KMS-11 (cell line): ENCODE results near the gene PLPPR2.
A peak's percentile ranks its signal among the peaks of the same experiment; 100 is the strongest.
"Not testable (repeated sequence)": the region's sequence is repeated elsewhere in the genome, so short reads cannot be mapped to it uniquely, and the experiment has no call there.

ENCODE experiments used
- H2AFZ ChIP-seq: fragments of 200-600 bp; sonication (generic); 2 replicates; pipeline ENCODE4 v1.6.1; 2016; ENCODE audit warnings: antibody characterized with exemption, mixed run types, low read depth
- H3K27ac ChIP-seq: fragments of 200-600 bp; sonication (generic); 2 replicates; pipeline ENCODE4 v1.6.1; 2016; ENCODE audit warnings: mild to moderate bottlenecking, mixed run types
- H3K27me3 ChIP-seq: fragments of 200-600 bp; sonication (generic); 2 replicates; pipeline ENCODE4 v1.6.1; 2017; ENCODE audit warnings: mild to moderate bottlenecking, low read depth, mixed run types, moderate library complexity; ENCODE audit not compliant: insufficient read depth
- H3K36me3 ChIP-seq: fragments of 200-600 bp; sonication (generic); 2 replicates; pipeline ENCODE4 v1.6.1; 2017; ENCODE audit warnings: mild to moderate bottlenecking, mixed run types; ENCODE audit not compliant: insufficient read depth
- H3K4me1 ChIP-seq: fragments of 200-600 bp; sonication (generic); 2 replicates; pipeline ENCODE4 v1.6.1; 2016; ENCODE audit warnings: mild to moderate bottlenecking, low read depth, mixed run types; ENCODE audit not compliant: poor library complexity, severe bottlenecking
- H3K4me2 ChIP-seq: fragments of 200-600 bp; sonication (generic); 2 replicates; pipeline ENCODE4 v1.7.0; 2016; ENCODE audit warnings: mild to moderate bottlenecking, mixed run types
- H3K4me3 ChIP-seq: fragments of 200-600 bp; sonication (generic); IDR thresholded peaks from 2 replicates; pipeline ENCODE4 v1.6.1; 2017; ENCODE audit warnings: low read depth, low read length, mixed read lengths; ENCODE audit not compliant: insufficient read depth
- H3K79me2 ChIP-seq: fragments of 200-600 bp; sonication (generic); 2 replicates; pipeline ENCODE4 v1.6.1; 2016; ENCODE audit warnings: low read depth, mixed run types; ENCODE audit not compliant: insufficient read depth
- H3K9ac ChIP-seq: fragments of 200-600 bp; sonication (generic); 2 replicates; pipeline ENCODE4 v1.6.1; 2016; ENCODE audit warnings: mild to moderate bottlenecking, mixed run types
- H4K20me1 ChIP-seq: fragments of 200-600 bp; sonication (generic); 2 replicates; pipeline ENCODE4 v1.6.1; 2016; ENCODE audit warnings: mild to moderate bottlenecking, mixed run types; ENCODE audit not compliant: insufficient read depth
- CTCF ChIP-seq: fragments of 200-600 bp; sonication (generic); conservative IDR thresholded peaks from 2 replicates; pipeline ENCODE4 v1.6.1; 2017; ENCODE audit warnings: low read depth, mild to moderate bottlenecking, antibody characterized with exemption, low read length, moderate library complexity, mixed read lengths

PLPPR2 gene

GRCh38 chr19:11378319-11379189 lies 23.3 kb downstream of the PLPPR2 start:
- Histone ChIP-seq H3K9ac (no peak overlapping the region), H3K4me2 (no peak overlapping the region)
- TF ChIP-seq CTCF: peak; percentile 53

GRCh38 chr19:11379269-11379845 lies 24.1 kb downstream of the PLPPR2 start:
- H3K4me1 ChIP-seq: peaks cover 26% of the 10 kb centered on the region
- not testable (repeated sequence) for H3K27ac ChIP-seq, H3K4me2 ChIP-seq

More at GRCh38 chr19:11378319-11379189, 23.3 kb downstream of the PLPPR2 start:
- H4K20me1 ChIP-seq: no peaks in the 10 kb centered on the region
- no peaks in the 10 kb centered on the region for H3K79me2 ChIP-seq
- no peak overlapping the region for H3K4me3 ChIP-seq
- H2AFZ ChIP-seq: no peak overlapping the region
- peaks cover 33% of the 10 kb centered on the region for H3K4me1 ChIP-seq
- H3K27ac ChIP-seq: no peak overlapping the region
- H3K36me3 ChIP-seq: no peaks in the 10 kb centered on the region
- H3K27me3 ChIP-seq: no peaks in the 10 kb centered on the region

DNA sequence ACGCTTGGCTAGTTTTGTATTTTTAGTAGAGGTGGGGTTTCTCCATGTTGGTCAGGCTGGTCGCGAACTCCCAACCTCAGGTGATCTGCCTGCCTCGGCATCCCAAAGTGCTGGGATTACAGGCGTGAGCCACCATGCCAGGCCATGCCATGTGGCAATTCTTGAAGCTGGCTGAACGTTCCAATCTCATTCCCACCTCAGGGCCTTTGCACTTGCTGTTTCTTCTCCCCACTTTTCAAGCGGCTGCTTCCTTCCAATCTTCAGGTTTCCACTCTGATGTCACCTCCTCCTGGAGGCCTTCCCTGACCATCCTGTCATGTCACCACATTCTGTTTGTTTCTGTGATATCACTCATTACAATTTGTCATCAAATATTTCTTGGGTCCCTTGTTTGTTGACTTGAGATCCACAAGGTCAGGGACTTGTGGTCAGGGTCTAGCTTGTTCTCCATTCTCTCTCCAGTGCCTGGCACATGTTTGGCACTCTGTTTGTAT lies 24.7 kb downstream of the PLPPR2 start:
- H3K9ac ChIP-seq: peak overlapping the region; percentile 83; the same call in 1 of the 2 replicates
- no peaks in the 10 kb centered on the region for H3K79me2 ChIP-seq
- peak overlapping the region; percentile 79 for H3K4me2 ChIP-seq
- peak overlapping the region; percentile 89 for H3K27ac ChIP-seq
- H3K36me3 ChIP-seq: no peaks in the 10 kb centered on the region
- TF ChIP-seq CTCF: no peak
- no peak overlapping the region for H3K4me3 ChIP-seq
- H3K27me3 ChIP-seq: no peaks in the 10 kb centered on the region
- peak overlapping the region; percentile 98; the same call in 1 of the 2 replicates for H2AFZ ChIP-seq
- H3K4me1 ChIP-seq: peaks cover 26% of the 10 kb centered on the region
- H4K20me1 ChIP-seq: no peaks in the 10 kb centered on the region

More at GRCh38 chr19:11379269-11379845, 24.1 kb downstream of the PLPPR2 start:
- not testable (repeated sequence) for H3K27me3 ChIP-seq, H2AFZ ChIP-seq, H3K36me3 ChIP-seq, H3K4me3 ChIP-seq, H4K20me1 ChIP-seq, H3K9ac ChIP-seq, H3K79me2 ChIP-seq

DNA sequence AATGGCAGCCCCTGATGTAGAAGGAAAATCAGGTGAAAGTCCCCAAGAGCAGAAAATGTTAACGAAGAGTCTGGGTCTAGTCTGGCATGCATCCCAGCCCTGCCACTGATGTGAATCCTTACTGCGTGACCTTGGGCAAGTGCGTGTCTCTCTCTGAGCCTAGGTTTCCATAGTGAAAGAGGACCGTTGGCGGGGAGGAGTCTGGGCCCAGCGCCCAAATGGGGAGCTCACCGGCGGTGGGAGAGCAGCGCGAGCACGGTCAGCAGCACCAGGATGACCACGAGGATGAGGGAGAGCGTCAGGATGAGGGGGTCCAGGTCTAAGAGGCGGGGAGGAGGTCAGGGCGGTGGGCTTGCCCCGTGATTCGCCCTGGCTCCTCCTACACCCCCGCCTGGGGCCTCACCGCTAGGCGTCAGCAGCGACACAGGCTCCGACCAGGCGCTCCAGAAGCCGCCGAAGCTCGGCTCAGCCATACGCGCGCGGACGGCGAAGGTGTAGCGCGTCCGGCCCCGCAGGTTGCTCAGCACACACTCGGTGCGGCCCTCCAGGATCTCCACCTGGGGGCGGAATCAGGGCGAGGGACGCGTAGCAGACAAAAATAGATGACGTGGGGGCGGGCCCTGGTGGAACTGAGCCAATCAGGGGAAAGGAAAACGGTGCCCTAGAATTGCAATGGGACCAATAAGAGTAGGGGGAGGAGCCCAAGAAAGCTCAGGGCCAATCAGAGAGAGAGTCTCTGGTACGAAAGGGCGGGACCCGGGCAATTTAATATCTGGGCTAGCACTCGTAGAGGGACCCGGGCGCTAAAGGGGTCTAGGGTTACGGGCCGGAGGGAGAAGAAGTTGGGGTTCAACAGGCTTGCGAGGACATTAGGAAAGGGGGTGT lies 25.7 kb downstream of the PLPPR2 start:
- Histone ChIP-seq H2AFZ (peak overlapping the region; percentile 98), H3K4me1 (peaks cover 24% of the 10 kb centered on the region)
- peak; percentile 70 for TF ChIP-seq CTCF

More for the DNA sequence above, 25.7 kb downstream of the PLPPR2 start:
- peak overlapping the region; percentile 83 for H3K9ac ChIP-seq
- peak overlapping the region; percentile 92 for H3K27ac ChIP-seq
- H3K4me2 ChIP-seq: peak overlapping the region; percentile 81
- no peaks in the 10 kb centered on the region for H3K27me3 ChIP-seq
- H3K4me3 ChIP-seq: no peak overlapping the region
- H4K20me1 ChIP-seq: no peaks in the 10 kb centered on the region
- no peaks in the 10 kb centered on the region for H3K36me3 ChIP-seq
- no peaks in the 10 kb centered on the region for H3K79me2 ChIP-seq
